Measurements from ENCODE around the gene PCDHB10.

- TF ChIP-seq GATA3 (IDR thresholded peaks at IDR 0.05; ENCODE audit: low read depth, low read length) (no peak), GATA2 (IDR thresholded peaks at IDR 0.05; ENCODE audit: low read depth, low read length) (no peak)
Measured at GRCh38 chr5:141149812-141150211, 42.3 kb upstream of the PCDHB10 start, which contains the start of gene PCDHB6.
